CD14-positive monocyte (primary cell): Measurements from ENCODE around the gene PSTPIP1. TPM values are rescaled to one million over a fixed set of nuclear protein-coding genes. Genes with fewer than 3 reads are reported as not detected.
A peak's percentile ranks its signal among the peaks of the same experiment; 100 is the strongest.

Experiments used
- DNase-seq, 3 donors: peaks; one replicate each; pipeline ENCODE4 v3.0.0-alpha.2; 2011 to 2022
- H2AFZ ChIP-seq: 2 replicates; pipeline ENCODE4 v1.6.0; 2012; ENCODE audit warnings: mild to moderate bottlenecking, low read depth, low read length, inconsistent platforms; ENCODE audit not compliant: insufficient read depth, poor library complexity, severe bottlenecking
- H3K27ac ChIP-seq, 2 donors: 1 replicate in 1 of 2; 2 replicates in 1 of 2; pipeline ENCODE4 v1.5.1; 2012 to 2013; ENCODE audit warnings: low read length in 2 of 2, control low read depth in 1 of 2, inconsistent platforms in 1 of 2, low read depth in 1 of 2, mild to moderate bottlenecking in 1 of 2
- H3K27me3 ChIP-seq, 2 donors: one replicate each; pipeline versions ENCODE4 v1.6.0 to v1.6.1; 2011 to 2013; ENCODE audit warnings: low read length in 2 of 2; ENCODE audit not compliant: control insufficient read depth in 2 of 2, insufficient read depth in 2 of 2
- H3K36me3 ChIP-seq, 2 donors: replicated peaks in 1 of 2; 1 replicate in 1 of 2; 2 replicates in 1 of 2; pipeline versions ENCODE4 v1.5.1 to v1.6.1; 2012 to 2013; ENCODE audit warnings: low read length in 2 of 2, control low read depth in 1 of 2, inconsistent platforms in 1 of 2, mild to moderate bottlenecking in 1 of 2; ENCODE audit not compliant: insufficient read depth in 2 of 2, control insufficient read depth in 1 of 2
- H3K4me1 ChIP-seq, 2 donors: 1 replicate in 1 of 2; 2 replicates in 1 of 2; pipeline versions ENCODE4 v1.5.1 to v1.6.1; 2012 to 2013; ENCODE audit warnings: low read length in 2 of 2, control low read depth in 1 of 2, inconsistent platforms in 1 of 2, mild to moderate bottlenecking in 1 of 2, moderate library complexity in 1 of 2; ENCODE audit not compliant: insufficient read depth in 2 of 2, control insufficient read depth in 1 of 2
- H3K4me2 ChIP-seq: replicated peaks from 2 replicates; pipeline ENCODE3; 2012; ENCODE audit warnings: low read length, moderate library complexity, mild to moderate bottlenecking; ENCODE audit not compliant: poor library complexity, severe bottlenecking; ENCODE audit errors: extremely low read depth
- H3K4me3 ChIP-seq, 3 experiments: fragments of 200-600 bp in 1 of 3; sonication (generic) in 1 of 3; replicated peaks in 1 of 3; 1 replicate in 2 of 3; 2 replicates in 1 of 3; pipeline ENCODE4 v1.5.1; 2011 to 2013; ENCODE audit warnings: low read length in 3 of 3, mild to moderate bottlenecking in 3 of 3, control low read depth in 2 of 3, low read depth in 2 of 3, inconsistent platforms in 1 of 3, moderate library complexity in 1 of 3
- H3K79me2 ChIP-seq: 2 replicates; pipeline ENCODE4 v1.6.0; 2012; ENCODE audit warnings: mild to moderate bottlenecking, control low read depth, inconsistent platforms, low read length, moderate library complexity; ENCODE audit not compliant: insufficient read depth
- H3K9ac ChIP-seq: 2 replicates; pipeline ENCODE4 v1.6.0; 2017; ENCODE audit warnings: low read length, mild to moderate bottlenecking; ENCODE audit not compliant: insufficient read depth, poor library complexity, severe bottlenecking
- H3K9me3 ChIP-seq, 2 donors: replicated peaks in 1 of 2; 1 replicate in 1 of 2; 2 replicates in 1 of 2; pipeline versions ENCODE4 v1.5.1 to v1.6.1; 2012 to 2013; ENCODE audit warnings: low read length in 2 of 2, control low read depth in 1 of 2; ENCODE audit not compliant: control insufficient read depth in 1 of 2, insufficient read depth in 1 of 2
- H4K20me1 ChIP-seq: 2 replicates; pipeline ENCODE4 v1.6.0; 2012; ENCODE audit warnings: mild to moderate bottlenecking, low read length, control low read depth, moderate library complexity; ENCODE audit not compliant: insufficient read depth
- H3K27ac Mint-ChIP-seq, 7 donors: one replicate each; pipeline ENCODE4 v1.8.0; 2020; ENCODE audit warnings: mild to moderate bottlenecking in 7 of 7, mixed read lengths in 7 of 7, moderate library complexity in 6 of 7, inconsistent platforms in 2 of 7
- H3K27me3 Mint-ChIP-seq, 3 donors: one replicate each; pipeline ENCODE4 v1.8.0; 2021 to 2022; ENCODE audit warnings: low read depth in 3 of 3, mild to moderate bottlenecking in 3 of 3, mixed read lengths in 3 of 3, moderate library complexity in 3 of 3, inconsistent platforms in 1 of 3
- H3K36me3 Mint-ChIP-seq, 2 donors: one replicate each; pipeline ENCODE4 v1.8.0; 2020; ENCODE audit warnings: mixed read lengths in 2 of 2, inconsistent platforms in 1 of 2, mild to moderate bottlenecking in 1 of 2
- H3K4me1 Mint-ChIP-seq: one replicate; pipeline ENCODE4 v1.8.0; 2020; ENCODE audit warnings: mild to moderate bottlenecking, mixed read lengths
- H3K4me3 Mint-ChIP-seq, 2 donors: one replicate each; pipeline ENCODE4 v1.8.0; 2020; ENCODE audit warnings: mild to moderate bottlenecking in 2 of 2, mixed read lengths in 2 of 2, moderate library complexity in 1 of 2
- H3K9me3 Mint-ChIP-seq, 7 donors: one replicate each; pipeline ENCODE4 v1.8.0; 2020 to 2022; ENCODE audit warnings: mixed read lengths in 7 of 7, mild to moderate bottlenecking in 6 of 7, moderate library complexity in 6 of 7, inconsistent platforms in 2 of 7
- WGBS: methylation state at CpG from one replicate; pipeline ENCODE4 v1.1.5; 2013; ENCODE audit warnings: missing lambda C conversion rate; ENCODE audit not compliant: insufficient coverage; 5-methylcytosine and 5-hydroxymethylcytosine counted together
- intact Hi-C, 2 donors: fragments of 100-400 bp; cut with micrococcal nuclease; formaldehyde crosslinking; loops; one replicate each; pipeline versions ENCODE4 v1.15.0 to v1.15.1; 2023
- polyA plus RNA-seq, 3 donors: library from polyadenylated mRNA; depleted of rRNA in 1 of 3; unstranded in 2 of 3; stranded (reverse) in 1 of 3; fragments of 300-500 nt in 2 of 3; fragments of >200 nt in 1 of 3; fragmentation: Illumina TruSeq in 2 of 3; gene quantifications; 1 replicate in 2 of 3; 2 replicates in 1 of 3; pipeline ENCODE4 v1.2.3, GENCODE V29; 2012 to 2021
- TF ChIP-seq, protein P1 (sequence below): fragments of 200-600 bp; IDR thresholded peaks from one replicate; pipeline ENCODE4 v1.8.0; 2022; ENCODE audit warnings: antibody characterized with exemption, mild to moderate bottlenecking

Gene PSTPIP1
- polyA plus RNA-seq, 3 donors = 85.9 to 183 (median 86.8) TPM

DNA sequence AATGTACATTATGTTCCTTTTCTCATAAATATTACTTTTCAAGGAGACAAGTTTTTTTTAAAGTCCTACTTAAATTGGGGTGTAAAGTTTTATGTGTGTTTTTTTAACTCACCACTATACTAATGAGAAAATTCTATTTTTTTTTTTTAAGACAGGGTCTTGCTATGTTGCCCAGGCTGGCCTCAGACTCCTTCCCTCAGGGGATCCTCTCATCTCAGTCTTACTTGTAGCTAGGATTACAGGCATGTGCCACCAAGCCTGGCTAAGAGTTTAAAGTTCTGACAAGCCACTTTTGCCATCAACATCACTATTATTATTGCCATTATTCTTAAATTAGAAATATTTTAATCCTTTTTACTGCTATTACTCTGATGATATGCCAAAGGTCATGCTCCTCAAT lies 68.3 kb downstream of the PSTPIP1 start:
- Mint-ChIP-seq H3K4me3 (no peak overlapping the region), H3K36me3 (no peaks in the 10 kb centered on the region), H3K4me1 (peaks cover 47% of the 10 kb centered on the region), H3K27me3 (no peaks in the 10 kb centered on the region), H3K9me3 (peaks cover 0 to 3% (median 0%) of the 10 kb centered on the region in 7 donors), H3K27ac (no peak overlapping the region)
- H3K27me3 ChIP-seq = no peaks in the 10 kb centered on the region
- H4K20me1 ChIP-seq = peaks cover 21% of the 10 kb centered on the region
- H3K4me3 ChIP-seq = no peak overlapping the region
- no peak overlapping the region for H2AFZ ChIP-seq
- TF ChIP-seq, protein P1, sequence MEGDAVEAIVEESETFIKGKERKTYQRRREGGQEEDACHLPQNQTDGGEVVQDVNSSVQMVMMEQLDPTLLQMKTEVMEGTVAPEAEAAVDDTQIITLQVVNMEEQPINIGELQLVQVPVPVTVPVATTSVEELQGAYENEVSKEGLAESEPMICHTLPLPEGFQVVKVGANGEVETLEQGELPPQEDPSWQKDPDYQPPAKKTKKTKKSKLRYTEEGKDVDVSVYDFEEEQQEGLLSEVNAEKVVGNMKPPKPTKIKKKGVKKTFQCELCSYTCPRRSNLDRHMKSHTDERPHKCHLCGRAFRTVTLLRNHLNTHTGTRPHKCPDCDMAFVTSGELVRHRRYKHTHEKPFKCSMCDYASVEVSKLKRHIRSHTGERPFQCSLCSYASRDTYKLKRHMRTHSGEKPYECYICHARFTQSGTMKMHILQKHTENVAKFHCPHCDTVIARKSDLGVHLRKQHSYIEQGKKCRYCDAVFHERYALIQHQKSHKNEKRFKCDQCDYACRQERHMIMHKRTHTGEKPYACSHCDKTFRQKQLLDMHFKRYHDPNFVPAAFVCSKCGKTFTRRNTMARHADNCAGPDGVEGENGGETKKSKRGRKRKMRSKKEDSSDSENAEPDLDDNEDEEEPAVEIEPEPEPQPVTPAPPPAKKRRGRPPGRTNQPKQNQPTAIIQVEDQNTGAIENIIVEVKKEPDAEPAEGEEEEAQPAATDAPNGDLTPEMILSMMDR = no peak
- no peak overlapping the region for H3K9ac ChIP-seq
- no peaks in the 10 kb centered on the region for H3K36me3 ChIP-seq
- H3K4me1 ChIP-seq = peaks cover 21 to 47% of the 10 kb centered on the region in 2 donors
- no peak overlapping the region for H3K27ac ChIP-seq
- no peak overlapping the region for H3K4me2 ChIP-seq
- no peak for DNase-seq
- H3K79me2 ChIP-seq = peaks cover 43% of the 10 kb centered on the region
- intact Hi-C loops = loop anchor here (10.0 kb wide), 2 partner anchors 68 to 78 kb away; partner anchors contain the start of gene PSTPIP1 (in 1 of the 2)
- H3K9me3 ChIP-seq = no peaks in the 10 kb centered on the region

DNA sequence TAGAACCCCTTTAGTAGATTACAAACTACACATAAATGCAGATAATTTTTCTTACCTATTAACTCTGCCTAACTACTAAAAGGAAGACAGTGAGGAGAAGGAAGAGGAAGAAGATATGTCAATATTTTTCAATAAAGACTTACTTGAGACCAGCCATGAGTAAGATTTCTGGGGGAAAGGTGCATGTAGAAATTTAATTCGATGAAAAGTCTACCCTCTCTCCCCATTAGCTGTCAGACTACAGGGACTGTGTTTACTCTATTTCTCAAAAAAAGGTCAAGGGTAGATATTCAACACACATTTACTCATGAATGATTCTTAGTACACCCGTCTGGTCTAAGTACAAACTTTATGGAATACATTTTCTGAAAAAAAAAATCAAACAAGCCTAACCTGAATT lies 69.1 kb downstream of the PSTPIP1 start:
- WGBS = no CpG with 5 or more reads among the region's 2 CpGs

More for the DNA sequence above, 69.1 kb downstream of the PSTPIP1 start:
- Mint-ChIP-seq H3K9me3 (peaks cover 0 to 3% (median 0%) of the 10 kb centered on the region in 7 donors), H3K4me1 (peaks cover 51% of the 10 kb centered on the region), H3K27me3 (no peaks in the 10 kb centered on the region), H3K4me3 (no peak overlapping the region), H3K27ac (peak overlapping the region in 2 of 7 donors; percentile 8 to 61), H3K36me3 (no peaks in the 10 kb centered on the region)
- Histone ChIP-seq H3K4me1 (peaks cover 26 to 52% of the 10 kb centered on the region in 2 donors), H3K27me3 (no peaks in the 10 kb centered on the region), H2AFZ (no peak overlapping the region), H3K79me2 (peaks cover 47% of the 10 kb centered on the region), H3K9ac (no peak overlapping the region), H3K4me2 (no peak overlapping the region), H3K9me3 (no peaks in the 10 kb centered on the region), H3K4me3 (no peak overlapping the region), H3K36me3 (no peaks in the 10 kb centered on the region), H3K27ac (peak overlapping the region in 1 of 2 donors; percentile 52), H4K20me1 (peaks cover 17% of the 10 kb centered on the region)
- no peak for DNase-seq
- intact Hi-C loops = loop anchor here (10.0 kb wide), 2 partner anchors 69 to 79 kb away; partner anchors contain the start of gene PSTPIP1 (in 1 of the 2)
- TF ChIP-seq, protein P1 = no peak
